NCI-H2227 treated with DMSO at 0.1 percent for 48 hours (cell line): Measurements from ENCODE around the gene ZBTB20.
A peak's percentile ranks its signal among the peaks of the same experiment; 100 is the strongest.

Source experiments
- DNase-seq: peaks from one replicate; lab custom pipeline; 2025; lab: John Stamatoyannopoulos, UW

ZBTB20 gene

GRCh38 chr3:114444216-114444615 lies 702.9 kb downstream of the ZBTB20 start:
- DNase-seq: no peak

GRCh38 chr3:114442246-114442645 lies 704.8 kb downstream of the ZBTB20 start:
- DNase-seq: no peak

- no peak for DNase-seq
Observed at GRCh38 chr3:114441386-114441785, 705.7 kb downstream of the ZBTB20 start.

GRCh38 chr3:114440700-114441099 lies 706.4 kb downstream of the ZBTB20 start:
- no peak for DNase-seq

- no peak for DNase-seq
Observed at GRCh38 chr3:114439284-114439683, 707.8 kb downstream of the ZBTB20 start.

GRCh38 chr3:114437897-114438296 lies 709.2 kb downstream of the ZBTB20 start:
- no peak for DNase-seq

GRCh38 chr3:114436182-114436581 lies 710.9 kb downstream of the ZBTB20 start:
- no peak for DNase-seq

GRCh38 chr3:114435386-114436115 lies 711.5 kb downstream of the ZBTB20 start:
- DNase-seq: no peak

GRCh38 chr3:114432310-114432709 lies 714.8 kb downstream of the ZBTB20 start:
- no peak for DNase-seq

GRCh38 chr3:114428044-114428595 lies 719.0 kb downstream of the ZBTB20 start:
- DNase-seq: no peak

GRCh38 chr3:114427285-114428043 lies 719.6 kb downstream of the ZBTB20 start:
- DNase-seq: no peak

GRCh38 chr3:114424337-114424736 lies 722.8 kb downstream of the ZBTB20 start:
- DNase-seq: no peak

GRCh38 chr3:114421204-114421603 lies 725.9 kb downstream of the ZBTB20 start:
- no peak for DNase-seq

- no peak for DNase-seq
Observed at GRCh38 chr3:114420072-114420471, 727.0 kb downstream of the ZBTB20 start.

GRCh38 chr3:114418724-114419543 lies 728.2 kb downstream of the ZBTB20 start:
- peak; percentile 54 for DNase-seq

- DNase-seq: no peak
Observed at GRCh38 chr3:114418107-114418506, 729.0 kb downstream of the ZBTB20 start.

- DNase-seq: no peak
Observed at GRCh38 chr3:114417675-114418074, 729.4 kb downstream of the ZBTB20 start.

GRCh38 chr3:114417265-114417664 lies 729.8 kb downstream of the ZBTB20 start:
- no peak for DNase-seq

GRCh38 chr3:114411811-114412803 lies 735.0 kb downstream of the ZBTB20 start:
- DNase-seq: no peak

- no peak for DNase-seq
Observed at GRCh38 chr3:114411190-114411668, 735.9 kb downstream of the ZBTB20 start.
